GM12891 (cell line): ENCODE results near the gene RANBP9.

Experiments used
- PAX5 ChIP-seq: IDR thresholded peaks from 2 replicates; pipeline ENCODE4 v1.6.1; 2011; ENCODE audit warnings: low read length, moderate library complexity, mild to moderate bottlenecking; ENCODE audit not compliant: insufficient read depth, severe bottlenecking
- POLR2A ChIP-seq: IDR thresholded peaks from 2 replicates; pipeline ENCODE4 v1.6.1; 2011; ENCODE audit warnings: low read depth, low read length, control low read depth
- POLR2AphosphoS5 ChIP-seq: IDR thresholded peaks from 2 replicates; pipeline ENCODE4 v1.6.1; 2011; ENCODE audit warnings: low read depth, low read length, control low read depth
- POU2F2 ChIP-seq: IDR thresholded peaks from 2 replicates; pipeline ENCODE4 v1.6.1; 2011; ENCODE audit warnings: low read depth, mild to moderate bottlenecking, control low read depth, low read length, moderate library complexity
- TAF1 ChIP-seq: IDR thresholded peaks from 2 replicates; pipeline ENCODE4 v1.6.1; 2011; ENCODE audit warnings: low read depth, low read length, control low read depth

DNA sequence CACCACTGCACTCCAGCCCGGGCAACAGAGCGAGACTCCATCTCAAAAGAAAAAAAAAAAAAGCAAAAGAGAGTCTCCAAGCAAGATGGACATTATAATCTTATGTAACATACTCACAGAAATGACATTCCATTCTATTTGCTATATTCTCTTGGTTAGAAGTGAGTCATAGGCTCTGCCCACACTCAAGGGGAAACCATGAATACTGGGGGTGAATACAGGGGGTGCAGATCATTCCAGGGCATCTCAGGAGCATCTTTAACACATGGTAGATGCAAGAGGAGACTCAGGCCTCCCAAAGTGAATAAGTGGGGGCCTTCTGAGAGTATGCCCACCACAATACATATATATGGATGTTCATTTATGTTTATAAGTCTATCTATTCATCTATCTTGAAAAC lies 18.3 kb upstream of the RANBP9 start:
- TF ChIP-seq POLR2A (no peak), POLR2AphosphoS5 (no peak), TAF1 (no peak), PAX5 (no peak), POU2F2 (no peak)
